HG02763 (cell line): ENCODE results near the gene MRGPRE.

Experiments
- ATAC-seq: cut with Tn5 transposase; IDR thresholded peaks from one replicate; pipeline ENCODE4 v1.9.1; 2021; ENCODE audit warnings: mild to moderate bottlenecking, moderate library complexity; ENCODE audit not compliant: unreplicated experiment

The MRGPRE gene

DNA sequence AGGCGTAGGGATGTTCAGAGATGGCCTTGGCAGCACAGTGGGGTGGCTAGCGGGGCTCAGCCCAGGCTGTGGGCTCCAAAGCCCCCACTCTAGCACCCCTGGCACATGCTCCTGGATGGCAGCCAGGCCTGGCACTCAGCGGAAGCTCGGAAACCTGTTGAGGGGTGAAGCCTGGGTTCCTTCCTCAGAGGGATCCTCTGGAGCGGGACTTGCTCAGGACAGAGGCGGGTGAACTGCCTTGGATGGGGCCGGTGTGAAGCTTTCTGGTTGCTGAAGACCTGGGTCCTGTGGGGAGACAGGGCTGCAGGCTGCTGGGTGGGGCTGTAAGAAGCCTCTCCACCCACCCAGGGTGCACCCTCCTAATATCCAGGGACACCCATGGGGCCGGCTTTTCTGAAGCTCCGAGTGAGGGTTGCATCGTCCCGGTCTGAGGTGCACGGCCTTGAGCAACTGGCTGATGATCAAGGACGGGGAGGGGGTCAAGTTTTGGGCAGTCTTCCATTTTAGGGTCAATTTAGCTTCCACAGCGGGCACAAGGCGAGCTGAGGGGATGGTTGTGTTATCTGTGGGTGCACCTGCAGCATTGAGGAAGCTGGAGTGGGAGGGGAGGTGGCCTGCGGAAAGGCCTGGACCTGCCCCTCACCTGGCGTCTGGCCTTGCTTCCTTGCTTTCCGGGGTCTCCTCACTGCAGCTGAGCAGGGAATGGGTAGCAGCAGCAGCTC, 5.2 kb downstream of the MRGPRE start:
- no peak for ATAC-seq

DNA sequence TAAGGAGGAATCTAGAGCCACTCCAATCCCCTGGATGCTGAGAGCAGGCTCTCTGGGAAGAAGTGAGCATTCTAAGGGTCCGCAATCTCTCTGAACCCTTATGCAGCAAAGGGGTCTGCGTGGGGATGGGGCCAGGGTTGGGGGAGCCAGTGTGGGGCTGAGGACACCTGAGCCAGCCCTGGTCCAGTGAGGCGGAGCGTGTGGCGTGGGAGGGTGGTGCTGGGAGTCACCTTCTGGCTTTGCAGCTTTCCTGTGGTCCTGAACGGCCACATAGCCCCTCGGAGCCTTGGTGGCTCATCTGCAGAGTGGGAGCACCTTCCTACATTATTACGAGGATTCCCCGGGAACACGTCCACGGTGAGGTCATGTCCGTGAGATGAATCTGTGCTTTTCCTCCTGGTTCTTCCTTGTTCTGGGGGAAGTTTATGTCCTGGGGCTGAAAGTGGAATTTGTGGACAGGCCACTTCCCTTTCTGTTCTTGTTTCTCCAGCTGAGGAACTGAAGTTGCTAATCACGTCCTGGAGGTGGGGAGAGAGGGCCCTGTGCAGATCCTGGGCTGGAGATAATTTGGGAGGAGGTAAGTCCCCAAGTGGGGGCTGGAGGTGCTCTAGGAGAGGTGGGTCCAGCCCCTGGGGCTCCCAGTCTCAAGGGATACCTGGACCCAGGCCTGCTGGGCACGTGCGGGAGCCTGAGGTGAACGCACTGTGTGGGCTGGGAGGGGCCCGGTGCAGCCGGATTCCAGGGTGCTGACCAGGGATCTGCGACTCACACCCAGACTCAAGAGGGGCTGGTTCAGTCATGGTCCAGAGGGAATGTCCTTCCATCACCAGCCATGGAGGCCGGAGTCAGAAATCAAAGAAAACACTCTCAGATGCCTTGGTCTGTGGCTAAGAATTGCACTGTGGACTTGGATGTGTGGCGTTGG, 6.1 kb downstream of the MRGPRE start:
- ATAC-seq = no peak

DNA sequence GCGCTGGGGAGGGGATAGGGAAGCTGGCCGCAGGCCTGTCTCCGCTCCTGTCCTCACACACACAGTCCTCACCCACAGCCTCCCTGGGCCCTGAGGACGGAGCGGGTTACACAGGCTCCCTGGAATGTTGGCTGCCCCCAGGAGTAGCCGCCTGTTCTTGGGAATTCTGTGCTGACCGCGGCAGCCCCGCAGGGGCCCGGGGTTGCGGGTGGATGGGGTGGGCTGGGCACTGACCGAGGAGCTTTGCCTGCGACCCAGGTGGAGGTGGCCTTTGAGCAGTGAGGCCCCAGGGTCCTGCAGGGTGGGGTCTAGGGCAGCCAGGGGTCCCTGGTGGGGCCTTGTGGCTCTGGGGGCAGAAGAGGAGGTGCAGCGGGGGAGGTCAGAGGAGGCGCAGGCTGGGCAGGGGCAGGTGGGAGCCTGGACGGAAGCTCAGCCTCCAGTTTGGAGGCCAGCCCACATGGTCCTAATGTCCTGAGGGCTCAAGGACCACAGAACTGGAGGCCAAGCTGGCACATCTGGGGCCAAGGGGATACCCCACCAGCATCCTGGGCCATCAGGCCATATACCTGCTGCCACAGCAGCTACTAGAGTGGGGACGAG, 7.0 kb downstream of the MRGPRE start:
- ATAC-seq = no peak

DNA sequence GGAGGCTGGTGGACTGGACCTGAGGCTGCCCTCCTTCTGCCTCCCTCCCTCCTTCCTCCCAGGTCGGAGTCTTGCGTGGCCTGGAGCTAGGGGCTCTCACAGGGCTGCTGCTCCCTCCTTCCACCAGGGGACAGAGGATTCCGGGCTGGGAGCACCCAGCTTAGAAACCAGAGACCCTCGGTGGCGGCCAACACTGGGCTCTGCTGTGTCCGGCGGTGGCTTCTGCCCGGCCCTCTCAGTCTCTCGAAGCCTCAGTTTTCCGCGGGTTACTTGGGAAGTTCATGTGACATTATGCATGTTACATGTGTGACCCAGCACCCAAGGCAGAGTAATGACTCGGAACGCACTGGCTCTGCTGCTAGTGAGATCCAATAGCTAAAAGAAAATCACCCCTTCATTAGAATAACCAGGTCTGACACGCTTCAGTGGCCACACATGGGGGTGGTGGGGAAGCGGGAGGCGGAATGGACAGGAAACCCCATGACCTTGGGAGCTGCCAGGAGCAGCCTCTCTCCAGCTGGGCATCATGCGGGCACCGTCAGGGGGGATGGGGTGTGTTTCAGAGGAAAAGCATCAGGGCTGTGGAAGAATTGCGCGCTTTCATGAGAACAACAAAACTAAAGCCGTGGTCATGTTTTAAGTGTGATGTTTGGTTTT, 7.7 kb downstream of the MRGPRE start:
- no peak for ATAC-seq

DNA sequence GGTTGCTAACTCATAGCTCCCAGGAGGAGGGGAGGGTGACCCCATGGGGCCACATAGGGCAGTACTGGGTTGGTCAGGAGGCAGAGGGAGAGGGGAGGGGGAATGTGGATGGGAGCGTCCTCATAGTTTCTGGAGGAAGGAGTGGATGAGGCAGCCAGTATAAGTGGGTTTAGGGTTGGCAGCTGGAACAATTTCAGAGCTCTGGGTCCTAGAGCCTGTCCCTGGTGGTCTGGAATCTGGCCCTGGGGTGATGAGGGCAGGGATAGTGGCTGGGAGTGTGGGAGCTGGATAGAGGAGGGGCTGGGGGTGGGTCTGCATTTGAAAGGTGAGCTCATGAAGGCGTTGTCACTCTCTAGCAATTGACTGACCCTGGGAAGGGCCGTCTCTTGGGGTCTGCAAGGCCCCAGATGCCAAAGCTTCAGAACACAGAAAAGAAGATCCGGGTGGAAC, 8.3 kb downstream of the MRGPRE start:
- ATAC-seq = no peak

DNA sequence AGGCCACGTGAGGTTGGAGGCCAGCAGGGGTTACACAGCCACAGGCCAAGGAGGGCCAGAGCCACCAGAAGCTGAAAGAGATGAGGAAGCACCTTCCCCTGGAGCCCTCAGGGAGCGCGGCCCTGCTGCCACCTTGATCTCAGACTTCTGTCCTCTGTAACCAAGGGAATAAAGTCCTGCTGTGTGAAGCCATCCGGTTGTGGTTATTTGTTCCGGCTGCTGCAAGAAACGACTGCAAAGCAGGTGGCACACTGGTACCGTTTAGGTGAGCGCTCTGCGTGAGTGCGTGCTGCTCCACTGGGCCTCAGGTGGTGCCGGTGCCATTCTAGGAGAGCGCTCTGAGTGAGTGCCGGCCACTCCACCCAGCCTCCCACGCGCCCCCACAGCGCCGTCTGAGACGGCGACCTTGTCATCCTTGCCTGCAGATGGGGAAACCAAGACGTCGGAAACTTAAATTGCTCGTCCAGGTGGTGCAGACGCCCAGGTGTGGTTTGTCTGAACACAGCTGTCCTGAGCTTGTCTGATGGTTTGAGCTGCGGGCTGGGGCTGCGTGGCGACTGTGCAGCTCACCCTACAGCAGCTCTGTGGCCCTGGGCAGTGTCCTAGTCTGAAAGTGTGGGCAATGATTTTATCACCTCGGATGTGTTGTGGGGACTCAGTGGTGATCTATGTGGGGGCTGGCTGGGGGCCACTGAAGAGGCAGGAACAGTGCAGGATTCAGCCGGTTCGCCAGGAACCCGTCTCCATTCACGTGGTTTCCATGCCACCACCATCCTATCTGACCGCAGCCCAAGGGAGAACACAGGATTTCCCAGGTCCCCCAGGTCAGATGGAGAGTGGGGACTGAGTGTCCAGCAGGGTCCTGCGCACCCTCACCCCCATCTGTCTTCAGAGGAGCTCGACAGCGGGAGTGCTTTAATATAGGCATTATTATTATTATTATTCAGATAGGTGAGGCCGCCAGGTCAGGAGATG, 9.0 kb downstream of the MRGPRE start:
- no peak for ATAC-seq

DNA sequence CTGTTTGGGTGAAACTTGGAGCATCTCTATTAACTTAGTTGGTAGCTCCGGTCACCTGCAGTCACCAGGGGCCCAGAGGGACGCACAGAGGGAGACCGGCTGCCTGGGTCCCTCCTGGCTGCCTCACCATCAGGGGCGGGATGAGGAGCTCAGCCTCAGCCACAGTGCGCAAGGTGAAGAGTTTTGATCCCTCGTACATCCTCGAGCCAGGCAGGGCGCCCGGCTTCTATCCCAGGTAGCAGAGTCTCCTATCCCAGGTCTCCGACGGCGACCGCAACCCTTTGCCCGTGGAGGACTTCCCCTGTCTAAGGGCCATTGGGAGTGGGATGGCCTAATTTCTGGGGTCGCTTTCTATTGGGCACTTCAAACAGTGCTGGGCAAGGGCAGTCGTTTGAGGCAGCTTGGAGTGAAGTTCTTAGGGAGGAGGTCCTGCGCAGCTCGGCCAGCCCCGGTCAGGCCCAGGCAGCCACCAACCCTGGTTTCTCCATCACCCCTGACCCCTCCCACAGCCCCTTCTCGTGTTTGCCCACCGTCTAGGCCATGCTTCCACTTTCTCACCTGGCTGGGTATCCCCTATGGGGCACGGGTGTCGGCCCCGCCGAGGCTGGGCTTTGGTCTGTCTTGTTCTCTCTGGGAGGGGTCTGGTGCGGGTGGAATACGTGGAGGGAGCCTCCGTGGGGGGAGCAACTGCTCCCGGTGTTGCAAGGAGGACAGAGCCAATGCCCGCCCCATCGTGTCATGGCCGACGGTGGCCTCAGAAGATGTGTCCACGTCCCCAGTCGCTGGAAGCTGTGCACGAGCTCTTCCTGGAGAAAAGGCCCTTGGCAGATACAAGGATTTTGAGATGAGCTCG, 10.0 kb downstream of the MRGPRE start:
- ATAC-seq = no peak

DNA sequence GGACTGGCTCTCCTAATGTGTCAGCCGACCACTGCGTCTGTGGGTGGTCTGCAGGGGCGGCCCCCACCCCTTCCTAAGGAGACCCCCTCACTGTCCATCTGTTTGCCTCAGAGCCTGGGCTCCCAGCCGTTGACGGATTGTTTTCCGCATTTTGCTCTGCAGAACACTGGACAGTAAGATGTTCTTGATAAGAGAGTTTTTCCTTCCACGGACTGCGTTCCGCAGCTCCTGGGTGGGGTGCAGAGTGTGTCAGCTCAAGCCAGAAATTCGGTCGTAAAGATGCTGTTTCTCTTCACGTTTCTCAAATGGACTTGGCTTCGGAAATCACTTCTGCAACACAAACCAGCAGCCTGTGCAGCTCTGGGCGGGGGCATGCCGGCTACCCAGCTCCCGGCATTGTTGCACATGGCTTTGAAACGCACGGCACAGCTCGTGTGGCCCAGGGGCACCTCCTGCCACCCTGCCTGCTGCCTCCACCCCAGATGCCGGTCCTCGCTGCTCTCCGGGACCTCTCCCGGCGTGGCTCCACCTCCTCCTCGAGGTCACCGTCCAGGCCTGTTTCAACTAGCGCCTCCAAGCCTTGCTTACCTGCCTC, 10.7 kb downstream of the MRGPRE start:
- ATAC-seq = no peak

- ATAC-seq = no peak
Observed at GRCh38 chr11:3220521-3221407, 11.5 kb downstream of the MRGPRE start.

DNA sequence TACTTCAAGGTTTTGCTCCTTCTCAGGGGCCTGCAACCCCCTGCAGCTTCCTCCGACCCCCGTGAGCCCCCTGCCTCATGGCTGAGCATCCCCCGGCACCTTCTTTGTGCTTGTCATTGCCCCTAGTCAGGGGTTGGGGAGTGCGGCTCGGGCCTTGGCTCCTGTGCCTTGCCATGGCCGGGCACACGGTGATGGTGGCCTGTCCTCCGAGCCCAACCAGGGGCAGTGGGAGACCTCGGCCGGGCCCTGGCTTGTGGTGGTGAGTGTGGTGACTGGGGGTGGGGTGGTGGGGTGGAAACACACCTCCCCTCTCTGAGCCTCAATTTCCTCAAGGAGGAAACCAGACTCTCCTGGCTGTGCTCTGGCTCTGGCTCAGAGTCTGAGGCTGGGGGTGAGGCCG, 12.1 kb downstream of the MRGPRE start:
- no peak for ATAC-seq

DNA sequence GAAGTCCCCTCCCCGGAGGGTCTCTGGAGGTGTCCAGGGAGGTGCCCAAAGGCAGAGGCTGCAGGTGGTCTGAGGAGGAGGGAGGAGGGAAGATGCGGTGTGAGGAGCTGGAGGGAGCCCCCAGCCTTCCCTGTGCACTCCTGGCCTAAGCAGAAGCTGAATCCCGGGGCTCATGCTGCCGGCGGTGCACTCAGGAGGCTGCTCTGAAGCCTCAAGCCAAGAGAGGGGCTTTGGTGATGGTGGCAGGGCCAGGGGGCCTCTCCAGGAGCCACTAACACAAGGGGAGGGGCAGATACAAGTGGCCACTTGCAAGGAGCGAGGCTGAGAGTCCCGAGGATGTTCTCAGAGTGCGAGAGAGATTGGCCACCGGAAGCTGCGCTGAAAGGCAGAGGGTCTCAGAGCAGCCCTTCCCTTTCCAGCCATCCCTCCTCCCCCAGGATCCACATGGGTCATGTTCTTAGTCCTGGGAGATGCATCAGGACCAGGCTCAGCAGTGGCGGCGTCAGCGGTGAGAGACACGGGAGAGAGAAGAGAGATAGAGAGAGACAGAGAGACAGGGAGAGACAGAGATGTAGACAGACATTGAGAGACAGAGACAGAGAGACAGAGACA, 12.8 kb downstream of the MRGPRE start:
- no peak for ATAC-seq

DNA sequence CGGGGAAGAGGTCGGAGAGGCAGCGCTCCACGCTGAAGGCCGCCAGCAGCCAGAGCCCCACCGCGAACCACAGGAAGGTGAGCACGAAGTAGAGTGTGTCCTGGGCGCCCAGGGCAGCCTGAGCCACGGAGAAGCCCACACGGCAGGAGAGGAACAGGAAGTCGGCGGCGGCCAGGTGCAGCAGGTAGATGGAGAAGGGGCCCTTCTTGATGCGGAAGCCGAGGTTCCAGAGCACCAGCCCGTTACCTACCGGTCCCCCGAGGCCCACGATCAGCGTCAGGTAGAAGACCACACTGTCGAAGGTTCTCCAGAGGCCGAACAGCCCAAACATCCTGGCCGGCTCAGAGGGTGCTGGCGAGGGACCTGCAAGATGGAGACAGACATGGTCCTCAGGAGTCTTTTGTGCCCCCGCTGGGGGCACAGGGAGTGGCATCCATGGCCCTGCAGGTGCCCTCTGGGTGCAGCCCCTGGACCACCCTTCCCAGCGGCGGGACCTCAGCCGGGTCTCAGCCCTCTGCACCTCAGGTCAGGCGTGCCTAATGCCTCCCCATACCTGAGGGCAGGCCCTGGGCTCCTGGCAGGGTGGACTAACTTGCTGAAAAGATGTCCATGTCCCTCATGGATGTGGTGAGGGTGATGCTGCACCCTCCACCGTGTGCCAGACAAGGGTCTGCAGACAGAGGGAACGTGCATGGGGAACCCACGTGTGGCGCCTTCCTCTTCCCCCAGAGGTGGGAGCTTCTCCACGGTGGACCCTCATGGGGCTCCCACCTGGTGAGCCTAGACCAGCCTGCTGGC, 13.5 kb downstream of the MRGPRE start, which contains the start of gene MRGPRG:
MRGPRG (minus strand) TSS at position 331 of the 798 bp plus-strand sequence; CDS start at position 331, 0 bp downstream.
- ATAC-seq = no peak

DNA sequence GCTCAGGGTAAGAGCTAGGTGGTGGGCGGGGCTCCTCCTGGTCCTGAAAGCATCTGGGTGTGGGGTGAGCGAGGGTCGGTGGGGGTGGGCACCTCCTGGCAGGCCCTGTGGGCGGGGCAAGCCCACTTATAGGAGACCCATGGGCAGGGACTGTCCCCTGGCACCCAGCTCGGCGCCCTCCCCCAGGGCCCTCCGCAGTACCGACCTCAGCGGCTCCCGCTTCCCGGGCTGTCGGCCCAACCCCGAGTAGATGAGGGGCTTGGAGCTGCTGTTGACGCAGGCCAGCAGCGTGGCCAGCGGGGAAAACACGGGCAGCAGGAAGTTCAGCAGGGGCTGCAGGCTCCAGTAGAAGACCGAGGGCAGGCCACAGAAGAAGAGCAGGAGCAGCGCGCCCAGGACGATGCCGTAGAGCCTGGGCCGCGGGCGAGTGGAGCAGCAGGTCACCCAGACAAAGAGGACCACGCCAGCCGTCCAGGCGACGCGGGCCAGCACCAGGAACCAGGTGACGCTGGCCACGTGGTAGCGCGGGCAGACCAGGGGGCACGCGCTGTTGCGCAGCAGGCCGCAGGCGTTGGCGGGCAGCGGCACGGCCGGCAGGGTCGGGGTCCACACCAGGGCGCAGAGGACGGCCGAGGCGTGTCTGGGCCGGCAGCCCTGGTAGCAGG, 14.3 kb downstream of the MRGPRE start:
- no peak for ATAC-seq

GRCh38 chr11:3216027-3216525, 16.1 kb downstream of the MRGPRE start:
- ATAC-seq = no peak

DNA sequence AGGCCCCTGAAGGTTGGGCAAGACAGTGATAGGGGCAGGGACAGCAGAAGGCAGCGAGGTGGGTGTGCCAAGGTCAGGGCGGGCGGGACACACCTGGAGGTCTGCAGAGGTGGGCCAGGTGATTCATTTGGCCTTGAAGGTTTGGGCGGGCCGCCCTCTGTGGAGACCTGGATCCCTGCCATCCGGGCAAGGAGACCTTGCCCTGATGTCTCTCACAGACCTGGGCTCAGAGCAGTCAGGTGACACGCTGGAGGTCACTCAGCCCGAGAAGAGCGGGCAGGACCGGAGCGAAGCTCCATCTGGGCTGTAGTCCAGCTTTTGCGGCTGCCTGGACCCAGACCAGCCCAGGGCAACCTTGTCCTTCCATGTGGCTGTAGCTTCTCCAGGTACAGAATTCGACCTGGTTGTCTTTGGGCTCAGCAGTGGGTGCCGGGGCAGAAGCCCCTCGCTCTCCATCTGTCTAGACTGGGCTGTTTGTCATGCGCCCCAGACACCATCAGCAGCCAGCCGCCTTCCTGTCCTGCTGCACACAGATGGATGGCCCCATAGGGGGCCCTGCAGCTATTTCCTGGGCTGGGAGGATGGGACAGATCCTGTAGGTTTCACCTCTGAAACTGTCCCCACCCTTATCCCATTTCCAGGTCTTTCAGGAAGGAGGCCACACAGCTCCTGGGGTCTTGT, 16.7 kb downstream of the MRGPRE start:
- no peak for ATAC-seq
